ENCODE results near the gene UBE3C.
A peak's percentile ranks its signal among the peaks of the same experiment; 100 is the strongest.

Gene UBE3C

GRCh38 chr7:157299317-157299612 lies 160.5 kb downstream of the UBE3C start:
- no peak for DNase-seq

- peak; percentile 59 to 74 for DNase-seq
Observed at GRCh38 chr7:157299613-157300368, 161.1 kb downstream of the UBE3C start.

GRCh38 chr7:157300369-157300825 lies 161.7 kb downstream of the UBE3C start:
- no peak for DNase-seq

- DNase-seq = no peak
Observed at GRCh38 chr7:157301610-157302120, 162.9 kb downstream of the UBE3C start.

GRCh38 chr7:157306846-157307838 lies 168.4 kb downstream of the UBE3C start:
- DNase-seq = no peak

GRCh38 chr7:157309988-157310668 lies 171.4 kb downstream of the UBE3C start:
- DNase-seq = no peak

- no peak for DNase-seq
Observed at GRCh38 chr7:157310676-157311185, 172.0 kb downstream of the UBE3C start.

GRCh38 chr7:157312941-157313340 lies 174.2 kb downstream of the UBE3C start:
- no peak for DNase-seq

- no peak for DNase-seq
Observed at GRCh38 chr7:157313645-157314044, 174.9 kb downstream of the UBE3C start.

GRCh38 chr7:157318015-157318706 lies 179.4 kb downstream of the UBE3C start:
- peak in 1 of 2 donors; percentile 45 for DNase-seq
